GM12892 (cell line): Measurements from ENCODE around the gene SPATA31C2.
"Not testable (repeated sequence)": the region's sequence is repeated elsewhere in the genome, so short reads cannot be mapped to it uniquely, and the experiment has no call there.

Source experiments
- POLR2A ChIP-seq: IDR thresholded peaks from 2 replicates; pipeline ENCODE4 v1.6.1; 2011; ENCODE audit warnings: low read depth, low read length, control low read depth
- POLR2AphosphoS5 ChIP-seq: IDR thresholded peaks from 2 replicates; pipeline ENCODE4 v1.6.1; 2011; ENCODE audit warnings: low read depth, low read length, control low read depth
- TAF1 ChIP-seq: IDR thresholded peaks from 2 replicates; pipeline ENCODE4 v1.6.1; 2011; ENCODE audit warnings: low read depth, mild to moderate bottlenecking, control low read depth, low read length, borderline replicate concordance

- not testable (repeated sequence) for TF ChIP-seq POLR2AphosphoS5, POLR2A, TAF1
These were observed 10.5 kb downstream of the SPATA31C2 start for GRCh38 chr9:88127700-88128300.
